A673 (cell line): ENCODE results near the gene CSNK1G2.

Experiments used
- EZH2 ChIP-seq: fragments of 200-600 bp; sonication (generic); IDR thresholded peaks from 2 replicates; pipeline ENCODE4 v1.6.1; 2017; ENCODE audit warnings: borderline replicate concordance, low read depth, mild to moderate bottlenecking, mixed read lengths, antibody characterized with exemption, low read length; ENCODE audit not compliant: poor library complexity, severe bottlenecking
- TF ChIP-seq, protein P1 (sequence below): fragments of 300-800, 200-600 bp; sonication (generic); conservative IDR thresholded peaks from 2 replicates; pipeline ENCODE4 v1.5.1; 2017; ENCODE audit warnings: low read depth, mild to moderate bottlenecking, antibody characterized with exemption, low read length, moderate library complexity, mixed read lengths

DNA sequence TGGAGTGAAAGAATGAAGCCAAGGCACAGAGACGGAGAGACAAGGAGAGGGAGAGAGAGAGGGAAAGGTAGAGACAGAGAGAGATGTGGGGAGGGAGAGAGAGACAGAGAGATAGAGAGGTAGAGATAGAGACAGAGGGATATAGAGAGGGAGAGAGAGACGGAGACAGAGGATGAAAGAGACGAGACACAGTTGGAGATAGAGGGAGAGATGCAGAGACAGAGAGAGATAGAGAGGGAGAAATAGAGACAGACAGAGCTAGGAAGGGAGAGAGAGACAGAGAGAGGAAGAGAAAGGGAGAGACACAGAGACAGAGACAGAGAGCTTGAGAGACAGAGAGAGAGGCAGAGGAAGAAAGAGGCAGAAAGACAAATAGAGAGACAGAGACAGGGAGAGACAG, 4.5 kb upstream of the CSNK1G2 start:
- TF ChIP-seq, protein P1, sequence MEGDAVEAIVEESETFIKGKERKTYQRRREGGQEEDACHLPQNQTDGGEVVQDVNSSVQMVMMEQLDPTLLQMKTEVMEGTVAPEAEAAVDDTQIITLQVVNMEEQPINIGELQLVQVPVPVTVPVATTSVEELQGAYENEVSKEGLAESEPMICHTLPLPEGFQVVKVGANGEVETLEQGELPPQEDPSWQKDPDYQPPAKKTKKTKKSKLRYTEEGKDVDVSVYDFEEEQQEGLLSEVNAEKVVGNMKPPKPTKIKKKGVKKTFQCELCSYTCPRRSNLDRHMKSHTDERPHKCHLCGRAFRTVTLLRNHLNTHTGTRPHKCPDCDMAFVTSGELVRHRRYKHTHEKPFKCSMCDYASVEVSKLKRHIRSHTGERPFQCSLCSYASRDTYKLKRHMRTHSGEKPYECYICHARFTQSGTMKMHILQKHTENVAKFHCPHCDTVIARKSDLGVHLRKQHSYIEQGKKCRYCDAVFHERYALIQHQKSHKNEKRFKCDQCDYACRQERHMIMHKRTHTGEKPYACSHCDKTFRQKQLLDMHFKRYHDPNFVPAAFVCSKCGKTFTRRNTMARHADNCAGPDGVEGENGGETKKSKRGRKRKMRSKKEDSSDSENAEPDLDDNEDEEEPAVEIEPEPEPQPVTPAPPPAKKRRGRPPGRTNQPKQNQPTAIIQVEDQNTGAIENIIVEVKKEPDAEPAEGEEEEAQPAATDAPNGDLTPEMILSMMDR = no peak
- TF ChIP-seq EZH2 = no peak
